Type B pancreatic cell (in vitro differentiated cells): Measurements from ENCODE around the gene DNMT3A. TPM values are rescaled to one million over a fixed set of nuclear protein-coding genes. Genes with fewer than 3 reads are reported as not detected.

Experiments
- DNase-seq: peaks from one replicate; pipeline ENCODE4 v3.0.0; 2021; ENCODE audit warnings: mixed read lengths; ENCODE audit not compliant: unreplicated experiment; ENCODE audit errors: extremely low spot score
- H3K27ac Mint-ChIP-seq: 2 replicates; pipeline ENCODE4 v1.8.0; 2021; ENCODE audit warnings: mild to moderate bottlenecking, mixed read lengths
- H3K27me3 Mint-ChIP-seq: 2 replicates; pipeline ENCODE4 v1.8.0; 2021; ENCODE audit warnings: mixed read lengths
- H3K36me3 Mint-ChIP-seq: 2 replicates; pipeline ENCODE4 v1.8.0; 2021; ENCODE audit warnings: mixed read lengths
- H3K4me1 Mint-ChIP-seq: one replicate; pipeline ENCODE4 v1.8.0; 2021; ENCODE audit warnings: mixed read lengths; ENCODE audit not compliant: unreplicated experiment
- H3K4me3 Mint-ChIP-seq: 2 replicates; pipeline ENCODE4 v1.8.0; 2021; ENCODE audit warnings: mild to moderate bottlenecking, mixed read lengths
- H3K9me3 Mint-ChIP-seq: 2 replicates; pipeline ENCODE4 v1.8.0; 2021; ENCODE audit warnings: mixed read lengths
- CTCF ChIP-seq: fragments of 200-600 bp; sonication (generic); conservative IDR thresholded peaks from 2 replicates; pipeline ENCODE4 v1.5.0; 2021; ENCODE audit warnings: antibody characterized with exemption, mild to moderate bottlenecking
- total RNA-seq: library from RNA; stranded (reverse); gene quantifications from 2 replicates; pipeline ENCODE4 v1.2.1, GENCODE V29; 2021; ENCODE audit warnings: low replicate concordance

DNMT3A gene
- total RNA-seq, 1 donor from 2014 or later, result 139 TPM

GRCh38 chr2:25246558-25247290 is 95.0 kb downstream of the DNMT3A start:
- H3K4me3 Mint-ChIP-seq, result no peak overlapping the region
- H3K4me1 Mint-ChIP-seq, result peaks cover 20% of the 10 kb centered on the region
- peaks cover 20% of the 10 kb centered on the region for H3K36me3 Mint-ChIP-seq
- DNase-seq, result no peak
- no peak overlapping the region for H3K27ac Mint-ChIP-seq
- no peaks in the 10 kb centered on the region for H3K9me3 Mint-ChIP-seq
- no peaks in the 10 kb centered on the region for H3K27me3 Mint-ChIP-seq
- TF ChIP-seq CTCF, result no peak

DNA sequence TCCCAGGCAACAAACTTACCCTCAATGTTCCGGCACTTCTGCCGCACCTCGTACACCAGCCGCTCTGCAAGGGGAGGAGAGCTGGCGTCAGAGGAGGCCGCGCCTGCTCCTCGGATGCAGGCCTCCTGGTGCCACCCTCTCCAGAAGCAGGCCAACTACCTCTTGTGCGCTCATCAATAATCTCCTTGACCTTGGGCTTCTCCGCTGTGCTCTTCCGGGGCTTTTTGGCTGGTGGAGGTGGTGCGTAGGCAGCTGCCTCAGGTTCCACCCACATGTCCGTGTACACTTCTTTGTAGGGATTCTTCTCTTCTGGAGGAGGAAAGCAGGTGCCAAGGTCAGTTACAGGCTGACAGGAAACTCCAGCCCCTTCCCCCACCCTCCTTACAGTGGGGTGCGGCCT is 95.7 kb downstream of the DNMT3A start:
- no peak for TF ChIP-seq CTCF
- Mint-ChIP-seq H3K36me3 (peaks cover 20% of the 10 kb centered on the region), H3K4me3 (no peak overlapping the region), H3K27ac (no peak overlapping the region), H3K9me3 (no peaks in the 10 kb centered on the region), H3K27me3 (no peaks in the 10 kb centered on the region), H3K4me1 (peaks cover 20% of the 10 kb centered on the region)
- no peak for DNase-seq

- Mint-ChIP-seq H3K36me3 (peaks cover 20% of the 10 kb centered on the region), H3K4me3 (no peak overlapping the region), H3K27ac (no peak overlapping the region), H3K27me3 (no peaks in the 10 kb centered on the region), H3K4me1 (peaks cover 12% of the 10 kb centered on the region), H3K9me3 (no peaks in the 10 kb centered on the region)
- TF ChIP-seq CTCF, result no peak
- no peak for DNase-seq
Observed at GRCh38 chr2:25245141-25245540, 96.6 kb downstream of the DNMT3A start.

DNA sequence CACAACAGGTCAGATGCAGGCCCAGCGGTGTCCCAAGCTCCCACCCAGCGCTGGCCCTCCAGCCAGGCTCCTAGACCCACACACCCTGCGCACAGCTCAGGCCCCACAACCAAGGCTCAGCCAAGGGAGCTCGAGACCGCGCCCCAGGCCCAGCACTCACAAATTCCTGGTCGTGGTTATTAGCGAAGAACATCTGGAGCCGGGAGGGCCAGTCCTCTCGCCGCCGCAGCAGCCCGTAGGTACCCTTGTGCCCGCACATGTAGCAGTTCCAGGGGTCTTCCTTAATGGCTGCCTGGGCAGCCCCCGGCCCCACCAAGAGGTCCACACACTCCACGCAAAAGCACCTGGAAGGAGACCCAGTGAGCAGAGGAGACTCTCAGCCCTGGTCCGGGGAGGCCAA is 97.7 kb downstream of the DNMT3A start:
- DNase-seq, result no peak
- H3K27ac Mint-ChIP-seq, result no peak overlapping the region
- no peak for TF ChIP-seq CTCF
- H3K9me3 Mint-ChIP-seq, result no peaks in the 10 kb centered on the region
- H3K4me3 Mint-ChIP-seq, result no peak overlapping the region
- no peaks in the 10 kb centered on the region for H3K27me3 Mint-ChIP-seq
- peaks cover under 1% of the 10 kb centered on the region for H3K4me1 Mint-ChIP-seq
- peaks cover 11% of the 10 kb centered on the region for H3K36me3 Mint-ChIP-seq

- Mint-ChIP-seq H3K27ac (no peak overlapping the region), H3K4me1 (peaks cover 4% of the 10 kb centered on the region), H3K36me3 (peaks cover 14% of the 10 kb centered on the region), H3K27me3 (no peaks in the 10 kb centered on the region), H3K4me3 (no peak overlapping the region), H3K9me3 (no peaks in the 10 kb centered on the region)
- DNase-seq, result no peak
- no peak for TF ChIP-seq CTCF
Observed at GRCh38 chr2:25241452-25241851, 100.3 kb downstream of the DNMT3A start.
